Thymus (tissue), 11 donors: ENCODE results near the gene MTF1. TPM values are rescaled to one million over a fixed set of nuclear protein-coding genes. Genes with fewer than 3 reads are reported as not detected.

Source experiments
- DNase-seq, 9 donors: peaks; one replicate each; pipeline ENCODE4 v3.0.0-alpha.2; 2013; ENCODE audit warnings: low spot score in 9 of 9, low read depth in 6 of 9, missing footprints in 1 of 9
- H3K27ac ChIP-seq, 2 donors: one replicate each; pipeline ENCODE4 v1.5.1; 2013; ENCODE audit warnings: control low read depth in 1 of 2, low read depth in 1 of 2, low read length in 1 of 2, mild to moderate bottlenecking in 1 of 2, moderate library complexity in 1 of 2
- H3K27me3 ChIP-seq, 2 donors: one replicate each; pipeline ENCODE4 v1.5.1; 2013; ENCODE audit warnings: low read length in 1 of 2; ENCODE audit not compliant: control insufficient read depth in 2 of 2, insufficient read depth in 1 of 2
- H3K36me3 ChIP-seq, 2 donors: one replicate each; pipeline ENCODE4 v1.5.1; 2013; ENCODE audit warnings: low read length in 1 of 2, mild to moderate bottlenecking in 1 of 2, moderate library complexity in 1 of 2; ENCODE audit not compliant: control insufficient read depth in 2 of 2, insufficient read depth in 2 of 2
- H3K4me1 ChIP-seq, 2 donors: one replicate each; pipeline ENCODE4 v1.5.1; 2013; ENCODE audit warnings: low read length in 2 of 2; ENCODE audit not compliant: control insufficient read depth in 2 of 2, insufficient read depth in 2 of 2
- H3K4me3 ChIP-seq, 2 donors: one replicate each; pipeline ENCODE4 v1.5.1; 2013; ENCODE audit warnings: low read length in 2 of 2, control low read depth in 1 of 2, mild to moderate bottlenecking in 1 of 2
- H3K9me3 ChIP-seq, 2 donors: one replicate each; pipeline ENCODE4 v1.5.1; 2013; ENCODE audit warnings: low read length in 1 of 2, mild to moderate bottlenecking in 1 of 2; ENCODE audit not compliant: control insufficient read depth in 2 of 2, insufficient read depth in 1 of 2
- WGBS: extraction: QIAGEN DNeasy Blood & Tissue Kit; methylation state at CpG from one replicate; pipeline ENCODE4 v1.1.7; 2013; 5-methylcytosine and 5-hydroxymethylcytosine counted together
- polyA plus RNA-seq: library from polyadenylated mRNA; stranded (reverse); fragments of 200-250 nt; gene quantifications from one replicate; pipeline ENCODE4 v1.2.3, GENCODE V29; 2013
- total RNA-seq: library from RNA; stranded (reverse); fragments of 120-200 nt; gene quantifications from one replicate; pipeline ENCODE4 v1.2.4, GENCODE V29; 2013
- donor health status: healthy.

Gene MTF1
- total and polyA plus RNA-seq, 2 donors, result 1.2 to 3.1 TPM

DNA sequence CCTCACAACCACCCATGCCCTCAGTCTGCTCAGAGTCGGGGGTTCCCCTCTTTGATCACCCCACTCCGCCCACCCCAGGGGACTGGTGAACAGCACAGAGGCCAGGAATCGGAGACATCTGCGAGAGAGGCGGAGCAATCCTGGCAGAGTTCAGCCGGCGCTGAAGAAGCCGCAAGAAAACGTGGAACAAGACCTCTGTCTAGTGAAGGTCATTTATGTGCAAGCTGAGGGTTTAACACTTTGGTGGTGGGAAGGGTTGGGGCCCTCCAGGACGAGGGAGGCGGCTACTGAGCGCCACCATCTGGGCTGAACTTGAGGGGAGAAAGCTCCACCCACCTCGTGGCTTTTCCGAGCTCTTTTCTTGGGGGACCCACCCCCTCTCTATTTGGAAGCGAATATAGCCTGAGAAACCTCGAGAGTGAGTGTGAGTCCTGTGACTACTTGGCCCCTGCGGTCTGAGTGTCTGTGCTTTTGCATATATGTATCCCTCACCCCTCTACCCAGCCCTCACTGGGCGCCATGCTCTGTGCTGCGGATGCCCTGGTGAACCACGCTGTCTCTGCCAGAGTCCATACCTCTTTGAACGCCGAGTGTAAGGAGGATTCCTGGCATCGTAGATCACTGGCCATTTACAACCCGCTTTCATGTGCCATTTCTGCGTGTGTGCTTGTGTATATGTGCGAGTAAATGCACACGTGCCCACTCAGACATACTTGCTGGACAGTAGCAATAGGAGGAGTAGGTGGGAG, 93.3 kb downstream of the MTF1 start:
- no peaks in the 10 kb centered on the region for H3K4me1 ChIP-seq
- WGBS, result 10% methylated on average over 27 of the region's 27 CpGs
- H3K36me3 ChIP-seq, result no peaks in the 10 kb centered on the region
- DNase-seq, result no peak
- peaks cover 29 to 69% of the 10 kb centered on the region in 2 donors for H3K27me3 ChIP-seq
- H3K9me3 ChIP-seq, result peaks cover 0 to 3% of the 10 kb centered on the region in 2 donors
- H3K4me3 ChIP-seq, result no peak overlapping the region
- no peak overlapping the region for H3K27ac ChIP-seq

DNA sequence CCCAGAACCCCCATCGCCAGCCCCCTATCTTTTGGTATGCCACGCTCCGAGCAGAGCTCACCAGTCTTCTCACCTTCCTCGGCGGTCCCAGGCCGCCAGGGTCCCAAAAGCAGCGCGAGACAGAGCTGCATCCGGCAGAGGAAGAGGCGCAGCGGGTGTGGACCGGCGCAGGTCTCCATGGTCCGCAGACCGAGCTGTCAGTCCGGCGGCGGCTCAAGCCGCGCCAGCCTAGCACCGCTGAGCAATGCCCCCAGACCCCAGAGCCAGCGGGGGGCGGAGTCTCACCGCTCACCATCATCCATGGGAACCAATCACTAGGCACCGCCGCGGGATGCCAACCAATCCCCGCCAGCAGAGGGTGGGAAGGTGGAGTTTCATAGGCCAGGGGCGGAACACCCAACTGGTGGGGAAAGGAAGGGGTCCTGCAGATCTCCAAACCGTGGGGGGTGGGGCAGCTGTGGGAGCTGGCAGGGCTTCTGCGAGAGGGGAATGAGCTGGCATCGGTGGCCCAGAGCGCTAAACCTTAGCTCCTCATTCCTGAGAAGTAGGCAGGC, 94.4 kb downstream of the MTF1 start, which contains the start of gene EPHA10:
Gene EPHA10 (minus strand): TSS at position 233 of the 554 bp plus-strand sequence. CDS start 54 bp downstream, at position 179.
- Histone ChIP-seq H3K4me3 (no peak within 1 kb of the TSS), H3K27ac (no peak within 1 kb of the TSS), H3K27me3 (peaks cover 29 to 71% of the 10 kb centered on the region in 2 donors), H3K4me1 (no peaks in the 10 kb centered on the region), H3K9me3 (peaks cover 0 to 3% of the 10 kb centered on the region in 2 donors), H3K36me3 (no peaks in the 10 kb centered on the region)
- DNase-seq, result no peak
- WGBS, result 10% methylated on average over 33 of the region's 33 CpGs

DNA sequence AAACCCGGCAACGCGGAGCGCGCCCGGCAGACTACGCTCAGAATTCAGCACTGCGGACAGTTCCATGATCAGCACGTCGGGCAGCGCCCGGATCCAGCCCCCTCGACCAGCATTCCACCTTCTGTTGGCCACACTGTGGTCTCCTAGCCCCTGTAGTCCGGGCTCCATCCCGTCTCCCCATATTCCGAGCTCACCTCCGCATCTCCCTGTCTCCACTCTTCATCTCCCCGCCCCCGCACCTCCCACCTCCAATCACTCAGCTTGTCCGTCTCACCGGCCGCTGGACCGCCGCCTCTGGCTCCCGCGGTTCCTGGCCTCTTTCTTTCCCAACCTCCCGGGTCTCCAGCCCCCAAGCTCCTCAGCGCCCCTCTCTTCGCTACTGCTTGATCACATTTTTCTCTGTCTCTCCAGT, 95.0 kb downstream of the MTF1 start:
- Histone ChIP-seq H3K27me3 (peaks cover 29 to 72% of the 10 kb centered on the region in 2 donors), H3K27ac (no peak overlapping the region), H3K36me3 (no peaks in the 10 kb centered on the region), H3K4me3 (no peak overlapping the region), H3K9me3 (peaks cover 0 to 3% of the 10 kb centered on the region in 2 donors), H3K4me1 (no peaks in the 10 kb centered on the region)
- DNase-seq, result peak; percentile 8 to 66 (median 36)
- 11% methylated on average over 29 of the region's 29 CpGs for WGBS

DNA sequence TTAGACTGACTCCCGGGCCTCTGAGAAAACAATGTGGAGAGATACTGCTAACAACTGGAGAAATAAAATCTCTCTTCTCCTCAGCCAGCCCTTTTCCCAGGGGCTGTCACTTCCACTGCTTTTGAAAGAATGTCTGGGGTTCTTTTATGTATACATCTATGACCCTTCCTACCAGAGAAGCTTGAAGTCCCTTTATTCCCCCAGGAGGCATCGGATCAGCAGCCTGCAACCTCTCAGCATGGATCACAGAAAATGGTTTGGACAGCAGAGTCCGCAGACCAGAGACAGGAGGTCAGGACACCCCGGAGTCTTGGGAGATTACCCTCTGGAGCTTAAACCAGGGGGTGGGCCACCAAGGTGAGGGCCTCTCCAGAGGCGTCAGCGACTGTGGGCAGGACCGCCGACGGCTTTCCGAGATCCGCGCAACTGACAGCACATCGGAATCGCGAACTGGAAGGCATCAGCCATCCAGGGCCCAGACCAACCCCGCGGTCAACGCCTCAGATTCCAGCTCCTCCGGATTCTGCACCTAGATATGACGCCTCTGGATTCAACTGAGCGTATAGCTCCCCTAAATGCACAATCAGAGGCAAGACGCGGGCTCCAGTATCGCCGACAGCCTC, 95.5 kb downstream of the MTF1 start:
- H3K27ac ChIP-seq, result no peak overlapping the region
- no peak overlapping the region for H3K4me3 ChIP-seq
- no peaks in the 10 kb centered on the region for H3K36me3 ChIP-seq
- WGBS, result 31% methylated on average over 25 of the region's 25 CpGs
- H3K4me1 ChIP-seq, result no peaks in the 10 kb centered on the region
- peaks cover 0 to 3% of the 10 kb centered on the region in 2 donors for H3K9me3 ChIP-seq
- no peak for DNase-seq
- peaks cover 29 to 74% of the 10 kb centered on the region in 2 donors for H3K27me3 ChIP-seq

DNA sequence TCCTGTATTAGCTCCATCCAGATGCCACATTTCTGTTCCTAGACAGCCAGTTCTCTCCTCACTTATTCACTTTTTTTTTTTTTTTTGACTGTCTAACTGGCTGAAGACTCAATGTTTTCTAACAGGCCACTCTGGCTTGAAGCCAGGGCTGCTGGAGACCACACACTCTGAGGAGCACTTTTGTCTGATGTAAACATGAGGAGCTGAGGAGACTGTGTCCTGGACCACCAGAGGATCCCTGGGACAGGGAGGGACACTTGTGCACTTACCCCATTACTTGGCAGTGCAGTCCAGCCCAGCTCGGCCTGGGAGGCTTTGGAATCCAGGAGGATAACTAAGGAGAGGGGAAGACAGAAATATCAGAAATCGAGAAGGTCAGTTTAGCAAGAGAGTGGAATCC, 96.9 kb downstream of the MTF1 start:
- peaks cover 0 to 3% of the 10 kb centered on the region in 2 donors for H3K9me3 ChIP-seq
- no peak for DNase-seq
- H3K27ac ChIP-seq, result no peak overlapping the region
- WGBS, result 77% methylated on average over 2 of the region's 2 CpGs
- H3K4me3 ChIP-seq, result no peak overlapping the region
- peaks cover 29 to 70% of the 10 kb centered on the region in 2 donors for H3K27me3 ChIP-seq
- no peaks in the 10 kb centered on the region for H3K4me1 ChIP-seq
- H3K36me3 ChIP-seq, result no peaks in the 10 kb centered on the region

DNA sequence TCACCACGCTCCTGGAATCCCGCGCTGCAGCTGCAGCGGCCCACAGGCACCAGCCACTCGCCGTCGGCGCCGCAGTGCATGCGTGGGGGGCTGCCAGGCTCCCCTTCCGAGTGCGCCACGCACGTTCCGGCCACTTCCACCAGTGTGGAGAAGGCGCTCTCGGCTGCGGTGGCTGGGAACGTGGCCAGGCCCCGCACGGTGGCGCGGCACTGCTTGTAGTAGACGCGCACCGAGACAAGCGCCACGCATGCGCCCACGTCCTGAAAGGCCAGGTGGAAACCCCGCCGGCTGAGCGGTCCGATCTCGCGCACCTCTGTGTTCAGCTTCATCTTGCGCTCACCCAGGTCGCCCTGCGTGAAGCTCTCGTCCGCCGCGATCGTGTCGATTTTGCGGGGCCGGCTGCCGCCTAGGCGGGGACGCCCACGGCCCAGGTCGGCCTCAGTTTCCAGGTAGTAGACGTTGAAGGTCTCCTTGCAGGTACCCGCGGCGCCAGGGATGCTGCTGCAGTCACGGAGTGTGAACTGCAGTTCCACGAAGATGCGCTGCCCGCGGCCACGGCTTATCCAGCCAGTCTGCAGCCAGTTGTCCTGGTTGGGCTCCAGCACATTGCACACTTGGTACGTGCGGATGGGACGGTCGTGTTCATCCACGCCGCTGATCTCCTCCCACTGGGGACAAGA, 97.8 kb downstream of the MTF1 start:
- 62% methylated on average over 68 of the region's 68 CpGs for WGBS
- H3K9me3 ChIP-seq, result peaks cover 0 to 3% of the 10 kb centered on the region in 2 donors
- no peak overlapping the region for H3K27ac ChIP-seq
- peaks cover 29 to 65% of the 10 kb centered on the region in 2 donors for H3K27me3 ChIP-seq
- no peak overlapping the region for H3K4me3 ChIP-seq
- H3K36me3 ChIP-seq, result no peaks in the 10 kb centered on the region
- H3K4me1 ChIP-seq, result no peaks in the 10 kb centered on the region
- no peak for DNase-seq

Other genes starting within 250 kb of the MTF1 start
- gene RSPO1, start 224.7 kb downstream of the MTF1 start, total RNA-seq, result not detected
- gene RSPO1, start 224.7 kb downstream of the MTF1 start, polyA plus RNA-seq, result 0.02 TPM
- gene CDCA8, start 167.1 kb downstream of the MTF1 start, total RNA-seq, result 12.6 TPM
- gene CDCA8, start 167.1 kb downstream of the MTF1 start, polyA plus RNA-seq, result 5.8 TPM
- 0.14 TPM for gene EPHA10, start 94.5 kb downstream of the MTF1 start, total RNA-seq
- 0.32 TPM for gene EPHA10, start 94.5 kb downstream of the MTF1 start, polyA plus RNA-seq
- 1.5 TPM for gene MANEAL, start 65.7 kb downstream of the MTF1 start, total RNA-seq
- 1.8 TPM for gene MANEAL, start 65.7 kb downstream of the MTF1 start, polyA plus RNA-seq
- 27.1 TPM for gene C1orf122, start 51.8 kb downstream of the MTF1 start, total RNA-seq
- 33.0 TPM for gene C1orf122, start 51.8 kb downstream of the MTF1 start, polyA plus RNA-seq
- 12.2 TPM for gene YRDC, start 51.4 kb downstream of the MTF1 start, total RNA-seq
- 13.3 TPM for gene YRDC, start 51.4 kb downstream of the MTF1 start, polyA plus RNA-seq
- 23.1 TPM for gene INPP5B, start 87.5 kb upstream of the MTF1 start, total RNA-seq
- gene INPP5B, start 87.5 kb upstream of the MTF1 start, polyA plus RNA-seq, result 24.8 TPM
- gene SF3A3, start 130.4 kb upstream of the MTF1 start, total RNA-seq, result 81.6 TPM
- gene SF3A3, start 130.4 kb upstream of the MTF1 start, polyA plus RNA-seq, result 26.8 TPM
- 4.0 TPM for gene FHL3, start 145.9 kb upstream of the MTF1 start, total RNA-seq
- gene FHL3, start 145.9 kb upstream of the MTF1 start, polyA plus RNA-seq, result 18.7 TPM
- 36.6 TPM for gene UTP11, start 153.1 kb upstream of the MTF1 start, total RNA-seq
- 30.3 TPM for gene UTP11, start 153.1 kb upstream of the MTF1 start, polyA plus RNA-seq
- 0.09 TPM for gene POU3F1, start 187.2 kb upstream of the MTF1 start, total RNA-seq
- gene POU3F1, start 187.2 kb upstream of the MTF1 start, polyA plus RNA-seq, result 0.30 TPM